Colonic mucosa (tissue), 4 donors: ENCODE results near the gene MBD3L2. TPM values are rescaled to one million over a fixed set of nuclear protein-coding genes. Genes with fewer than 3 reads are reported as not detected.
"Not testable (repeated sequence)": the region's sequence is repeated elsewhere in the genome, so short reads cannot be mapped to it uniquely, and the experiment has no call there.

ENCODE experiments used
- DNase-seq: peaks from one replicate; pipeline ENCODE4 v3.0.0-alpha.2; 2020
- H3K27ac ChIP-seq: fragments of 200-600 bp; one replicate; pipeline ENCODE4 v1.8.0; 2021
- H3K27me3 ChIP-seq: fragments of 200-600 bp; one replicate; pipeline ENCODE4 v1.8.0; 2021
- H3K36me3 ChIP-seq: fragments of 200-600 bp; one replicate; pipeline ENCODE4 v1.8.0; 2021
- H3K4me1 ChIP-seq: fragments of 200-600 bp; one replicate; pipeline ENCODE4 v1.8.0; 2021; ENCODE audit warnings: mild to moderate bottlenecking
- H3K4me3 ChIP-seq: fragments of 200-600 bp; one replicate; pipeline ENCODE4 v1.8.0; 2021
- H3K9ac ChIP-seq, 2 donors: one replicate each; pipeline ENCODE4 v1.7.0; 2013; ENCODE audit warnings: control low read depth in 2 of 2, low read depth in 2 of 2, low read length in 2 of 2
- H3K9me3 ChIP-seq: fragments of 200-600 bp; one replicate; pipeline ENCODE4 v1.8.0; 2021
- intact Hi-C: fragments of 100-400 bp; cut with DNase I; formaldehyde crosslinking; loops from one replicate; pipeline ENCODE4 v1.14.1; 2022
- total RNA-seq, 2 donors: library from RNA; stranded (reverse); fragmentation: NEBNext Ultra II Directional in 1 of 2; extraction: Animal tissue kit (Norgen Biotek cat#: 25700) in 1 of 2; gene quantifications; one replicate each; pipeline ENCODE4 v1.2.1, GENCODE V29; 2021
- TF ChIP-seq, protein P1 (sequence below): fragments of 200-600 bp; IDR thresholded peaks from one replicate; pipeline ENCODE4 v1.8.0; 2022; ENCODE audit warnings: antibody characterized with exemption, mild to moderate bottlenecking
- donor health status: healthy.
- donor health status: DM: no; HTN: no; CAD: no.
- donor health status: DM: no; HTN: no; CAD: no.

Gene MBD3L2
- total RNA-seq, 2 donors from 2014 or later = not detected

DNA sequence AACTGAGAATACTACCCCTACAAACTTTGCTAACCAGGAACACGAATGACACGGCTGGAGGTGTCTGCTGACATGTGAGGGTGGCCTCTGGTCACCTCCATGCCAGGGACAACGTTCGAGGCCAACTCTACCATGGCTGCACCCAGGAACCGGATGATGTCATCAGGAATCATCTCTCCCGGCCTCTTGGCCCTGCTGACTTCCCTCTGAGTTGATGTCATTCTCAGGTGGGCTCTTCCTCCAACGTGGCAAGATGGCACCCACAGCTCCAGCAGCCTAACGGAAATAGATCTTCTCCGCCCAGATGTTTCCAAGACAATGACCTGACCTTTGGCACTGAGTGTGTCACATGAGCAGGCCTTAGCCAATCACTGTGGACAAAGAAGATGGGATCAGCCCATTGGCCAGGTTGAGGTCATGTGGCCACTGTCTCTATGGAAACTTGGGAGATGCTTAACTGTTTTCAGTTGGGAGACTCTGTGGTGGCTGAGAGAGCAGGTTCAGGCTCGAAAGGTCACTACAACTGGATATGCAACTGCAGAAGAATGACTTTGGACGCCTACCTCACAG lies 42.9 kb upstream of the MBD3L2 start:
- intact Hi-C loops = no loop called here
- Histone ChIP-seq H3K9me3 (no peaks in the 10 kb centered on the region), H3K27me3 (no peaks in the 10 kb centered on the region), H3K9ac (no peak overlapping the region), H3K27ac (no peak overlapping the region), H3K4me1 (no peaks in the 10 kb centered on the region), H3K4me3 (no peak overlapping the region), H3K36me3 (no peaks in the 10 kb centered on the region)
- TF ChIP-seq, protein P1, sequence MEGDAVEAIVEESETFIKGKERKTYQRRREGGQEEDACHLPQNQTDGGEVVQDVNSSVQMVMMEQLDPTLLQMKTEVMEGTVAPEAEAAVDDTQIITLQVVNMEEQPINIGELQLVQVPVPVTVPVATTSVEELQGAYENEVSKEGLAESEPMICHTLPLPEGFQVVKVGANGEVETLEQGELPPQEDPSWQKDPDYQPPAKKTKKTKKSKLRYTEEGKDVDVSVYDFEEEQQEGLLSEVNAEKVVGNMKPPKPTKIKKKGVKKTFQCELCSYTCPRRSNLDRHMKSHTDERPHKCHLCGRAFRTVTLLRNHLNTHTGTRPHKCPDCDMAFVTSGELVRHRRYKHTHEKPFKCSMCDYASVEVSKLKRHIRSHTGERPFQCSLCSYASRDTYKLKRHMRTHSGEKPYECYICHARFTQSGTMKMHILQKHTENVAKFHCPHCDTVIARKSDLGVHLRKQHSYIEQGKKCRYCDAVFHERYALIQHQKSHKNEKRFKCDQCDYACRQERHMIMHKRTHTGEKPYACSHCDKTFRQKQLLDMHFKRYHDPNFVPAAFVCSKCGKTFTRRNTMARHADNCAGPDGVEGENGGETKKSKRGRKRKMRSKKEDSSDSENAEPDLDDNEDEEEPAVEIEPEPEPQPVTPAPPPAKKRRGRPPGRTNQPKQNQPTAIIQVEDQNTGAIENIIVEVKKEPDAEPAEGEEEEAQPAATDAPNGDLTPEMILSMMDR = no peak
- DNase-seq = no peak

DNA sequence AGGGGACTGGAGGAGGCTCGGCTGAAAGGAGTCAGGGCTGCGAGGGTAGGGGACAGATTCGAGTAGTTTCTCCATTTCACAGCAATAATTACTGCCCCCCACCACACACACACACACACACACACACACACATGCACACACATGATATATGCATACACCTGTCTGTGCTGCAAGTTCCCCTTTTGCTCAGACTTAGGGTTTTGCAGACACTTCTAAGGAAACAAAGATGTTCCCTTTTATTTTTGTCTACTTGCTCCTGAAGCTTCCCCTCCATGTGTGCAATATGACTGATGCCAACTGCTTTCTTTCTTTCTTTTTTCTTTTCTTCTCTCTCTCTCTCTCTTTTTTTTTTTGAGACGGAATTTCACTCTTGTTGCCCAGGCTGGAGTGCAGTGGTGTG lies 41.3 kb upstream of the MBD3L2 start:
- DNase-seq = no peak
- Histone ChIP-seq H3K4me1 (no peaks in the 10 kb centered on the region), H3K27me3 (no peaks in the 10 kb centered on the region), H3K4me3 (no peak overlapping the region), H3K36me3 (no peaks in the 10 kb centered on the region), H3K27ac (no peak overlapping the region), H3K9me3 (no peaks in the 10 kb centered on the region), H3K9ac (no peak overlapping the region)
- TF ChIP-seq, protein P1 = no peak
- intact Hi-C loops = no loop called here

DNA sequence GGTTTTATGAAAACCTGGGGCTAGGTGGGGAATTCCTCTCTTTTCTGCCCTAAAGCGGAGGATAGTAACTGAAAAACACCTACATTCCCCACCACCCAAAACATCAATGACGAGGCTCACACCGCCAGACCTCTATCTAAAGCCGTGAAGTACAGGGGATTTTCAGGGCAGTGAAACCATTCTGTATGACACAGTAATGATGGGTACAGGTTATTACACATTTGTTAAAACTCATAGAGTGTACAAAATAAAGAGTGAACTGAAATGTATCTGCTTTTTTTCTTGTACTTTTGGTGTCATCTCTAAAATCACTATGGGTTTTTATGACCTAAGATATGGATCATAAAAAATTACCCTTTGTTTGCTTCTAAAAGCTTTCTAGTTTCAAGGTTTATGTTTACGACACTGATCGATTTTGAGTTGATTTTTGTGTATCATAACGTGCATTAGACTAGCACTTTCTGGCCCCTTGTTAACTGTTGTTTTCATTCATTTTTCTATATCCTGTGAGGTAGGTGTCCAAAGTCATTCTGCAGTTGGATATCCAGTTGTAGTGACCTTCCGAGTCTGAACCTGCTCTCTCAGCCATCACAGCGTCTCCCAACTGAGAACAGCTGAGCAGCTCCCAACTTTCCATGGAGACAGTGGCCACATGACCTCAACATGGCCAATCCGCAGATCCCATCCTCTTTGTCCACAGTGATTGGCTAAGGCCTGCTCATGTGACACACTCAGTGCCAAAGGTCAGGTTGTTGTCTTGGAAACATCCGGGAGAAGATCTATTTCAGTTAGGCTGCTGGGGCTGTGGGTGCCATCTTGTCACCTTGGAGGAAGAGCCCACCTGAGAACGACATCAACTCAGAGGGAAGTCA lies 38.2 kb upstream of the MBD3L2 start:
- Histone ChIP-seq H3K9ac (no peak overlapping the region), H3K27ac (no peak overlapping the region), H3K4me1 (no peaks in the 10 kb centered on the region), H3K4me3 (no peak overlapping the region), H3K9me3 (no peaks in the 10 kb centered on the region), H3K27me3 (no peaks in the 10 kb centered on the region), H3K36me3 (no peaks in the 10 kb centered on the region)
- intact Hi-C loops = no loop called here
- TF ChIP-seq, protein P1 = no peak
- DNase-seq = peak; percentile 4

- DNase-seq = peak; percentile 3
- TF ChIP-seq, protein P1 = no peak
Observed at GRCh38 chr19:7013678-7014077, 35.4 kb upstream of the MBD3L2 start.

GRCh38 chr19:7018828-7019227 lies 30.3 kb upstream of the MBD3L2 start:
- no peaks in the 10 kb centered on the region for H3K27me3 ChIP-seq
- no peak overlapping the region for H3K27ac ChIP-seq
- H3K9me3 ChIP-seq = no peaks in the 10 kb centered on the region
- no peak overlapping the region for H3K4me3 ChIP-seq
- no peaks in the 10 kb centered on the region for H3K4me1 ChIP-seq
- TF ChIP-seq, protein P1 = no peak
- no peak for DNase-seq
- H3K9ac ChIP-seq = no peak overlapping the region
- intact Hi-C loops = no loop called here
- no peaks in the 10 kb centered on the region for H3K36me3 ChIP-seq

More at GRCh38 chr19:7013678-7014077, 35.4 kb upstream of the MBD3L2 start:
- Histone ChIP-seq H3K27ac (no peak overlapping the region), H3K4me1 (no peaks in the 10 kb centered on the region), H3K9me3 (no peaks in the 10 kb centered on the region), H3K27me3 (no peaks in the 10 kb centered on the region), H3K9ac (no peak overlapping the region), H3K36me3 (no peaks in the 10 kb centered on the region), H3K4me3 (no peak overlapping the region)
- intact Hi-C loops = no loop called here

GRCh38 chr19:7021331-7021730 lies 27.8 kb upstream of the MBD3L2 start, which contains the start of gene MBD3L2B:
Gene MBD3L2B (minus strand): TSS chr19:7021431. CDS start chr19:7021397, 34 bp downstream.
- DNase-seq, H3K27me3 ChIP-seq, H3K4me1 ChIP-seq, H3K9me3 ChIP-seq, H3K36me3 ChIP-seq, H3K27ac ChIP-seq, H3K9ac ChIP-seq, intact Hi-C loops, H3K4me3 ChIP-seq: not testable (repeated sequence)

- H3K9ac ChIP-seq, DNase-seq, H3K27me3 ChIP-seq, H3K9me3 ChIP-seq, H3K4me1 ChIP-seq, H3K36me3 ChIP-seq, H3K4me3 ChIP-seq, H3K27ac ChIP-seq, intact Hi-C loops: not testable (repeated sequence)
Observed at GRCh38 chr19:7028790-7029189, 20.3 kb upstream of the MBD3L2 start.

- intact Hi-C loops, H3K27me3 ChIP-seq, H3K4me3 ChIP-seq, DNase-seq, H3K27ac ChIP-seq, H3K9me3 ChIP-seq, H3K36me3 ChIP-seq, H3K4me1 ChIP-seq, H3K9ac ChIP-seq: not testable (repeated sequence)
Observed at GRCh38 chr19:7030278-7030677, 18.8 kb upstream of the MBD3L2 start, which contains the start of gene MBD3L5. Gene MBD3L5 (plus strand): TSS chr19:7030578. CDS start chr19:7030612, 34 bp downstream.
